ENCODE results near the gene SLC4A11.
"Not testable (repeated sequence)": the region's sequence is repeated elsewhere in the genome, so short reads cannot be mapped to it uniquely, and the experiment has no call there.

Gene SLC4A11

DNA sequence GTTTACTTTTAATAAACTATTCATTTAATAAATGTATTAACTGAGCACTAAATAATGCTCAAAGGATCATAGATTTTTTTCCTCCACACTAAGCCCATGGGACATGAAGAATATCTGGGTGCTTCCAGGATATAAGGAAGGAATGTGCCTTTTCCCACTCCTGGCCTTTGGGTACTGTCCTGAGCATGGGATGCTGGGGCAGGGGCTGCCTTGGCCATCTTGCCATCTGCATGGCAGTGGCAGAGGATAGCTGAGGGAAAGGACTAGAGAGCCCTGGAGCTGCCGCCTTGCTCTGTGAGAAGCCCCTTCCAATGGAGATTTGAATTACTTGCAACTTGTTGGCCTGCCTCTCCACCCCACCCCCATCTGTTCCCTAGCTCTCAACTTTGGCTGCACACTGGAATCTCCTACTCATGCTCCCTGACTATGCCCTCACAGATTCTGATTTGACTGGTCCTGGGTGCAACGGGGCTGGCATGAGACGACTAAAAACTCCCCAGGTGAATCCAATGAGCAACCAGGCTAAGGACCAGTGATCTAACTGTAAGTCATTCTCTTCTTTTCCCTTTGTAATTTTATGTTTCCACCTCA, 50.1 kb downstream of the SLC4A11 start:
- H3K9me3 Mint-ChIP-seq = no peaks in the 10 kb centered on the region
- no peak overlapping the region for H3K27ac Mint-ChIP-seq
- H3K4me3 Mint-ChIP-seq = no peak overlapping the region
- peaks cover 22% of the 10 kb centered on the region for H3K36me3 Mint-ChIP-seq (ENCODE audit: low read depth)
- DNase-seq (no peak), ATAC-seq (no peak)
- no peaks in the 10 kb centered on the region for H3K4me1 Mint-ChIP-seq
- no peaks in the 10 kb centered on the region for H3K27me3 Mint-ChIP-seq

DNA sequence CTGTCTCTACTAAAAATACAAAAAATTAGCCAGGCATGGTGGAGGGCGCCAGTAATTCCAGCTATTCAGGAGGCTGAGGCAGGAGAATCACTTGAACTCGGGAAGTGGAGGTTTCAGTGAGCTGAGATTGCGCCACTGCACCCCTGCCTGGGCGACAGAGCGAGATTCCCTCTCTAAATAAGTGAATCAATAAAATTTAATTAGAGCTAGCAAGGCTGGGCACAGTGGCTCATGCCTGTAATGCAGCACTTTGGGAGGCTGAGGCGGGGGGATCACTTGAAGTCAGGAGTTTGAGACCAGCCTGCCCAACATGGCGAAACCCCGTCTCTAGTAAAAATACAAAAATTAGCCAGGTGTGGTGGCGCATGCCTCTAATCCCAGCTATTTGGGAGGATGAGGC, 51.1 kb downstream of the SLC4A11 start:
- H3K27me3 Mint-ChIP-seq, H3K4me3 Mint-ChIP-seq, DNase-seq, ATAC-seq, H3K27ac Mint-ChIP-seq, H3K9me3 Mint-ChIP-seq, H3K4me1 Mint-ChIP-seq: not testable (repeated sequence)
- peaks cover 20% of the 10 kb centered on the region for H3K36me3 Mint-ChIP-seq (ENCODE audit: low read depth)

DNA sequence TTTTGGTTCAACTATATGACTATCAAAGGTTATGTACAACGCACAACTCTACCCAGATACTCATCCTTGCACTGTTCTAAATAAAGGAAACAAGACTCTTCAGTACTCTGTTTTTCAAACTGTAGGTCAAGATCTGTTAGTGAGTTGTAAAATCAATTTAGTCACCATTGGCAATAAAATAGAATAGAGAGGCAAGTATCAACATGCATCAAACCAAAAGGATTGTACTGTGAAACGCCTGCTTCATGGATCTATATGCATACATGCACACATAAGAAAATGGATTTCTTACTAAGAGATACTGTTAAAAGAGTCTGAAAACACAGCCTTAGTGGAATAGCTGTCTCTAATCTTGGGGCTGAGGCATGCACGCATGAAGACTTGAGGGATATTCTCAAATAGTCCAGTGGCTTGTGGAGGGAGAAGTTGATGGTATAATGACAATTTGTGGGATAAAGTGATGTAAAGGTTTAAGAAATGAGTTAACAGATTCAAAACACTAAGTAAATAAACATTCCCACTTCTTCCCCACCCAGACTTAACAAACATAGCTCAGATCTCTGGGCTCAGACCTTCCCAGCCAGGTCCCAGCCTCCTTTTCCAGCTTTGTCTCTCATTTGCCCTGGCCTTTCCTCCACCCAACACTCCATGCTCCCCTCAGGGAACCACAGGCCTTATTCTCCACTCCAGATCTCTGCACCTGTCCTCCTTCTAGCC, 54.9 kb downstream of the SLC4A11 start:
- no peak for ATAC-seq
- no peak overlapping the region for H3K27ac Mint-ChIP-seq
- H3K36me3 Mint-ChIP-seq (ENCODE audit: low read depth) = no peaks in the 10 kb centered on the region
- no peaks in the 10 kb centered on the region for H3K4me1 Mint-ChIP-seq
- DNase-seq = no peak
- H3K4me3 Mint-ChIP-seq = no peak overlapping the region
- no peaks in the 10 kb centered on the region for H3K27me3 Mint-ChIP-seq
- no peaks in the 10 kb centered on the region for H3K9me3 Mint-ChIP-seq

GRCh38 chr20:3182429-3182828, 56.6 kb downstream of the SLC4A11 start:
- not testable (repeated sequence) for H3K36me3 Mint-ChIP-seq (ENCODE audit: low read depth); H3K4me1 Mint-ChIP-seq; DNase-seq; H3K27ac Mint-ChIP-seq; H3K4me3 Mint-ChIP-seq; H3K27me3 Mint-ChIP-seq; H3K9me3 Mint-ChIP-seq; ATAC-seq

GRCh38 chr20:3181270-3181669, 57.7 kb downstream of the SLC4A11 start:
- Mint-ChIP-seq H3K36me3 (ENCODE audit: low read depth) (no peaks in the 10 kb centered on the region), H3K9me3 (no peaks in the 10 kb centered on the region), H3K27me3 (no peaks in the 10 kb centered on the region), H3K27ac (no peak overlapping the region), H3K4me1 (no peaks in the 10 kb centered on the region), H3K4me3 (no peak overlapping the region)
- ATAC-seq (no peak), DNase-seq (no peak)

DNA sequence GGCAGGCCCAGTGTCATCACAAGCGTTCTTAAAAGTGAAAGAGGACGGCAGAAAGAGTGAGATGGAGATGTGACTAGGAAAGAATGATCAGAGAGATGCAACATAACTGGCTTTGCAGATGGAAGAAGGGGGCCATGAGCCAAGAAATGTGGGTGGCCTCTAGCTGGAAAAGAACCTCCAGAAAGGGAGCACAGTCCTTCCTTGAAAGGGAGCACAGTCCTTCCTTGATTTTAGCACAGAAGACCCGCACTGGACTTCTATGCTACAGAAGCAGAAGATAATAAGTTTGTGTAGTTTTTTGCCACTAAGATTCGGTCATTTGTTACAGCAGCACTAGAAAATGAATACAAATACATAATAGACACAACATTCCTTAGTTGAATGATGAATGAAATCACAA, 58.7 kb downstream of the SLC4A11 start:
- peaks cover 3% of the 10 kb centered on the region for H3K27me3 Mint-ChIP-seq
- no peaks in the 10 kb centered on the region for H3K4me1 Mint-ChIP-seq
- no peak overlapping the region for H3K4me3 Mint-ChIP-seq
- H3K9me3 Mint-ChIP-seq = no peaks in the 10 kb centered on the region
- DNase-seq (no peak), ATAC-seq (no peak)
- no peaks in the 10 kb centered on the region for H3K36me3 Mint-ChIP-seq (ENCODE audit: low read depth)
- no peak overlapping the region for H3K27ac Mint-ChIP-seq

GRCh38 chr20:3177746-3178485, 61.1 kb downstream of the SLC4A11 start:
- H3K9me3 Mint-ChIP-seq = no peaks in the 10 kb centered on the region
- DNase-seq = no peak
- H3K27ac Mint-ChIP-seq = no peak overlapping the region
- H3K27me3 Mint-ChIP-seq = peaks cover 14% of the 10 kb centered on the region
- H3K36me3 Mint-ChIP-seq (ENCODE audit: low read depth) = no peaks in the 10 kb centered on the region
- H3K4me3 Mint-ChIP-seq = no peak overlapping the region
- H3K4me1 Mint-ChIP-seq = peaks cover 7% of the 10 kb centered on the region
- no peak for ATAC-seq

Data from activated naive CD8-positive, alpha-beta T cell treated with anti-CD3 and anti-CD28 coated beads, Interleukin-2, amount 50 U/mL, for 24 hours (primary cell).